Kidney epithelial cell (primary cell): Measurements from ENCODE around the gene SEZ6. TPM values are rescaled to one million over a fixed set of nuclear protein-coding genes. Genes with fewer than 3 reads are reported as not detected.

Source experiments
- DNase-seq: peaks from one replicate; pipeline ENCODE4 v3.0.0-alpha.2; 2010; ENCODE audit warnings: low read depth
- H3K27me3 ChIP-seq: 2 replicates; pipeline ENCODE4 v1.6.0; 2011; ENCODE audit warnings: low read length; ENCODE audit not compliant: control insufficient read depth, insufficient read depth
- H3K36me3 ChIP-seq: 2 replicates; pipeline ENCODE4 v1.5.1; 2011; ENCODE audit warnings: low read length; ENCODE audit not compliant: control insufficient read depth, insufficient read depth
- H3K4me3 ChIP-seq: 2 replicates; pipeline ENCODE4 v1.5.1; 2011; ENCODE audit warnings: low read depth, mild to moderate bottlenecking, control low read depth, low read length
- total RNA-seq: library from RNA; depleted of rRNA; stranded (reverse); fragments of >200 nt; gene quantifications from 2 replicates; pipeline ENCODE4 v1.2.3, GENCODE V29; 2015
- TF ChIP-seq, protein P1 (sequence below): IDR thresholded peaks from 2 replicates; pipeline ENCODE4 v1.5.1; 2011; ENCODE audit warnings: mild to moderate bottlenecking, moderate library complexity, low read length, control low read depth, inconsistent platforms; ENCODE audit not compliant: insufficient read depth, poor library complexity, severe bottlenecking

The SEZ6 gene
- total RNA-seq, 1 donor from 2014 or later, result not detected

DNA sequence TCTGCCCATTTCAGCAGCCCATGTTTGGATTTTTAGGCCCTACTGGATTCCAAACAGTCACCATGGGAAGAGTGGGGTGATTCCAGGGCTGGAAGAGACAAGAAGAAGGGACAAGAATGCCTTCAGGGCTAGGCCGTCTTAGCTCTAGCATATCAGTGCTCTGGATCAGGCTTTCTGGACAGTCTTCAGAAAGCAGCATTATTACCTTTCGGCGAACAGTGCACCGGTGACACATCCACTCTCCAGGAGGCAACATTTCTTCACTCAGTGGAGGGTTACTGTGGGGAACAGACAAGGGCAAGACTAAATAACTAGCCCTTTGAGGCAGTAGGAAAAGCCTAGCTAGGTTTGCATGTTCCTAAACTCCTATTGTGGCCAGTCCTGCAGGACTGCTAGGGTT is 79.0 kb downstream of the SEZ6 start:
- Histone ChIP-seq H3K4me3 (no peak overlapping the region), H3K36me3 (peaks cover 6% of the 10 kb centered on the region), H3K27me3 (no peaks in the 10 kb centered on the region)
- no peak for DNase-seq
- TF ChIP-seq, protein P1, sequence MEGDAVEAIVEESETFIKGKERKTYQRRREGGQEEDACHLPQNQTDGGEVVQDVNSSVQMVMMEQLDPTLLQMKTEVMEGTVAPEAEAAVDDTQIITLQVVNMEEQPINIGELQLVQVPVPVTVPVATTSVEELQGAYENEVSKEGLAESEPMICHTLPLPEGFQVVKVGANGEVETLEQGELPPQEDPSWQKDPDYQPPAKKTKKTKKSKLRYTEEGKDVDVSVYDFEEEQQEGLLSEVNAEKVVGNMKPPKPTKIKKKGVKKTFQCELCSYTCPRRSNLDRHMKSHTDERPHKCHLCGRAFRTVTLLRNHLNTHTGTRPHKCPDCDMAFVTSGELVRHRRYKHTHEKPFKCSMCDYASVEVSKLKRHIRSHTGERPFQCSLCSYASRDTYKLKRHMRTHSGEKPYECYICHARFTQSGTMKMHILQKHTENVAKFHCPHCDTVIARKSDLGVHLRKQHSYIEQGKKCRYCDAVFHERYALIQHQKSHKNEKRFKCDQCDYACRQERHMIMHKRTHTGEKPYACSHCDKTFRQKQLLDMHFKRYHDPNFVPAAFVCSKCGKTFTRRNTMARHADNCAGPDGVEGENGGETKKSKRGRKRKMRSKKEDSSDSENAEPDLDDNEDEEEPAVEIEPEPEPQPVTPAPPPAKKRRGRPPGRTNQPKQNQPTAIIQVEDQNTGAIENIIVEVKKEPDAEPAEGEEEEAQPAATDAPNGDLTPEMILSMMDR, result no peak

DNA sequence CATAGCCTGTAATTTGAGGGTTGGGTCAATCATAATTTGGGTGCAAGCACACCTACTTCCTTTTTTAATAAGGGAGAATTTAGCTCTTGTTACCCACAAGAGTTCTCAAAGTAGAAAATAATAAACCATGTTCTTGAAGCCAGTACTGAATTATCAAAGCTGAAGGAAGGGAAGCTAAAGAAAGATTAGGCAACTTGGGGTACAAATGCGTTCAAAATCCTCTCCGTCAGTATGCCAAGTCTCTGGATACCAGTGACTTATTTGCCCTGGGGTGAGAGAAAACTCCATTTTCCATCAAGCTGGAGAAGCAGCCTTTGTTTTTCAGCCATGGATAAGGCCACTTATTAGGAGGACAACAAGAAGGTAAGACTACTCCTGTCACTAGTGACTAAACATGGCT is 79.5 kb downstream of the SEZ6 start:
- H3K4me3 ChIP-seq, result no peak overlapping the region
- TF ChIP-seq, protein P1, result no peak
- H3K36me3 ChIP-seq, result peaks cover 6% of the 10 kb centered on the region
- DNase-seq, result no peak
- no peaks in the 10 kb centered on the region for H3K27me3 ChIP-seq

DNA sequence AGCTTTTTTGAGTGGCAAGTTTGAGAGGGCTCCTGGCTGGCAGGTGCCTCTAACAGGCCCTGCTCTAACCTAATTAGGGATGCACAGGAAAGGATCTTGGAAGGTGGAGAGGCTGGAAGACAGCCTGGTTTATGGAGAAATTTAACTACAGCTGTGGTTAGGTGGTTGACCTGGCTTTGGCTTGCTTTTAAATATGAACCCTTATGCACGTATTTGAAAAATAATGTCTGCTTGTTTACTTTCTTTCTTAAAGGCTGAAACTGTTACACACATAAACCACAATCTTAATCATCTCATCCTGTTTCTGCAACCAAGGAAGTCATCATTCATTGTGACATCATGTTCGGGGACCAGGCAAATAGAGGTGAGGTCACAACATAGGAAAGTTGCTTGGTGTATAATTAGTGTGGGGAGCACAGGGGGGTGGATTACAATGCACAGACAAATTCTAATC is 79.9 kb downstream of the SEZ6 start:
- Histone ChIP-seq H3K27me3 (no peaks in the 10 kb centered on the region), H3K36me3 (peaks cover 6% of the 10 kb centered on the region), H3K4me3 (no peak overlapping the region)
- TF ChIP-seq, protein P1, result no peak
- DNase-seq, result peak; percentile 57

DNA sequence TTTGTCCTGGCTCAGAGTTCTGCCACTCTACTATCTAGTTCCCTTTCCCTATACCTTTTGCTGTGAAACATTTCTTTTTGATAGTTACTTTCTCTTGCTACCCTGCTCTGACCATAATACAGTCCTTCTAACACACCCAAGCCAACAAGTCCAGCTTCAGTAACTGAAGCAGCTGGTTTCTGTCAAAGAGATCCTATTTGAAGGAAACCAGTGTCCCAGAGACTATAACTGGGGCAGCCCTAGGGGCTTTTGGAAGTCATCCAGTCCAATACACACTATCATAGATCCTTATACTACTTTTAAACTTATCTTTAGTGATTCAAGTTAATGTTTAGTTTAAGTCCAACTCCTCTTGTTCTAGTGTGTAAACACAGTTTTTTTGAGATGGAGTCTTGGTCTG is 85.6 kb downstream of the SEZ6 start:
- Histone ChIP-seq H3K4me3 (no peak overlapping the region), H3K36me3 (peaks cover 9% of the 10 kb centered on the region), H3K27me3 (no peaks in the 10 kb centered on the region)
- no peak for DNase-seq
- TF ChIP-seq, protein P1, result no peak

DNA sequence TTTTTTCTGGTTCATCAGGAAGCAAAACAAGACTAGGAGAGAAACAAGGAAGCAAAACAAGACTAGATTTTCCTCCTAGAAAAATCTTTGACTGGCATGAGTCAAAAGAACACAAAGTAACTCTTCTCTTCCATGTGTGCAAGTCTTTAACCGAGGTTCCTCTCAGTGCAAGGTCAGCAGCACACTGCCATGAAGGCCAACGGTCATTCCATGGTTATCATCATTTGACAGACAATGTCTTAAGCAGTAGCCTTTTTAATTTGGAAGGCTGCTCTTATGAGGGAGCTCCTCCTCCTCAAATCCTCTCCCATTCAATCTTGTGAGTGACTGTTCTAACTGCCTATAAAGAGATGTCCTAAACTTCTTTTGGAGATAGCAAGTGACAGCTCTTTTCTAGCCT is 87.5 kb downstream of the SEZ6 start:
- H3K4me3 ChIP-seq, result no peak overlapping the region
- TF ChIP-seq, protein P1, result no peak
- no peaks in the 10 kb centered on the region for H3K27me3 ChIP-seq
- peaks cover 3% of the 10 kb centered on the region for H3K36me3 ChIP-seq
- no peak for DNase-seq

DNA sequence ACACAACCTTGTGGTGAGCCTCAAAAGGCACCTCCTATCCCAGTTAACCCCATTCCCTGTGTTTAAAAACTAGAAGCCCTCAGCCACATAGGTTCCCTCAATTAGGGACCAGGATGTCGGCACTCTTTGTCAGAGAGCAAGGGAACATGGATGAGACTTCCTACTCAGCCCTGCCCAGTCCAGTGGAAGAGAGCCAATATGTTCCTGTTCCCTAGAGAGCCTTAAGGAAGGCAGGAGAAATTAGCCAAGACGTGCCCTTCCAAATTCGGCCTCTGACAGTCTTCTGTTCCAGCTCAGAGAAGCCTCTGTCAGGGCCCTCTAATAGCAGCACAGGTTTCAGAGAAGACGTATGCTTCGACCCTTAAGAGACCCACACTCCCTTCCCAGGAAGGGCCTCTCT is 88.4 kb downstream of the SEZ6 start:
- no peak overlapping the region for H3K4me3 ChIP-seq
- H3K27me3 ChIP-seq, result no peaks in the 10 kb centered on the region
- DNase-seq, result no peak
- TF ChIP-seq, protein P1, result no peak
- H3K36me3 ChIP-seq, result peaks cover 4% of the 10 kb centered on the region
